ENCODE measurements around the gene SESN1.

SESN1 gene

GRCh38 chr6:108951351-108951953 lies 143.2 kb downstream of the SESN1 start:
- no peak for DNase-seq (ENCODE audit: insufficient read length, low spot score)
- TF ChIP-seq POLR2AphosphoS5 (IDR thresholded peaks at IDR 0.05; ENCODE audit: low read depth, low read length) = no peak
- TF ChIP-seq TAF1 (IDR thresholded peaks at IDR 0.05; ENCODE audit: low read depth, low read length) = no peak
- no peak for TF ChIP-seq SPI1 (IDR thresholded peaks at IDR 0.05; ENCODE audit: low read depth, low read length)
- TF ChIP-seq POLR2A (IDR thresholded peaks at IDR 0.05; ENCODE audit: low read depth, low read length) = no peak
- TF ChIP-seq POU2F2 (IDR thresholded peaks at IDR 0.05; ENCODE audit: low read depth, low read length) = no peak
- no peak for TF ChIP-seq PAX5 (IDR thresholded peaks at IDR 0.05; ENCODE audit: insufficient read depth, low read length, severe bottlenecking)
- FAIRE-seq = no peak

- FAIRE-seq = no peak
- TF ChIP-seq POU2F2 (IDR thresholded peaks at IDR 0.05; ENCODE audit: low read depth, low read length) = no peak
- TF ChIP-seq PAX5 (IDR thresholded peaks at IDR 0.05; ENCODE audit: insufficient read depth, low read length, severe bottlenecking) = no peak
- TF ChIP-seq TAF1 (IDR thresholded peaks at IDR 0.05; ENCODE audit: low read depth, low read length) = no peak
- no peak for TF ChIP-seq POLR2AphosphoS5 (IDR thresholded peaks at IDR 0.05; ENCODE audit: low read depth, low read length)
- TF ChIP-seq POLR2A (IDR thresholded peaks at IDR 0.05; ENCODE audit: low read depth, low read length) = no peak
- TF ChIP-seq SPI1 (IDR thresholded peaks at IDR 0.05; ENCODE audit: low read depth, low read length) = no peak
- DNase-seq (ENCODE audit: insufficient read length, low spot score) = no peak
Observed at GRCh38 chr6:108948181-108948661, 146.4 kb downstream of the SESN1 start.

- no peak for DNase-seq (ENCODE audit: insufficient read length, low spot score)
- TF ChIP-seq POLR2AphosphoS5 (IDR thresholded peaks at IDR 0.05; ENCODE audit: low read depth, low read length) (no peak), SPI1 (IDR thresholded peaks at IDR 0.05; ENCODE audit: low read depth, low read length) (no peak), PAX5 (IDR thresholded peaks at IDR 0.05; ENCODE audit: insufficient read depth, low read length, severe bottlenecking) (no peak), TAF1 (IDR thresholded peaks at IDR 0.05; ENCODE audit: low read depth, low read length) (no peak), POLR2A (IDR thresholded peaks at IDR 0.05; ENCODE audit: low read depth, low read length) (no peak), POU2F2 (IDR thresholded peaks at IDR 0.05; ENCODE audit: low read depth, low read length) (no peak)
- FAIRE-seq = no peak
Observed at GRCh38 chr6:108947114-108947854, 147.4 kb downstream of the SESN1 start.

- TF ChIP-seq SPI1 (IDR thresholded peaks at IDR 0.05; ENCODE audit: low read depth, low read length) (no peak), POU2F2 (IDR thresholded peaks at IDR 0.05; ENCODE audit: low read depth, low read length) (no peak), PAX5 (IDR thresholded peaks at IDR 0.05; ENCODE audit: insufficient read depth, low read length, severe bottlenecking) (no peak), TAF1 (IDR thresholded peaks at IDR 0.05; ENCODE audit: low read depth, low read length) (no peak), POLR2A (IDR thresholded peaks at IDR 0.05; ENCODE audit: low read depth, low read length) (no peak), POLR2AphosphoS5 (IDR thresholded peaks at IDR 0.05; ENCODE audit: low read depth, low read length) (no peak)
- no peak for DNase-seq (ENCODE audit: insufficient read length, low spot score)
- FAIRE-seq = no peak
Observed at GRCh38 chr6:108946695-108947094, 148.0 kb downstream of the SESN1 start.

- no peak for TF ChIP-seq SPI1 (IDR thresholded peaks at IDR 0.05; ENCODE audit: low read depth, low read length)
- TF ChIP-seq TAF1 (IDR thresholded peaks at IDR 0.05; ENCODE audit: low read depth, low read length) = no peak
- no peak for TF ChIP-seq PAX5 (IDR thresholded peaks at IDR 0.05; ENCODE audit: insufficient read depth, low read length, severe bottlenecking)
- no peak for TF ChIP-seq POLR2A (IDR thresholded peaks at IDR 0.05; ENCODE audit: low read depth, low read length)
- TF ChIP-seq POLR2AphosphoS5 (IDR thresholded peaks at IDR 0.05; ENCODE audit: low read depth, low read length) = no peak
- no peak for DNase-seq (ENCODE audit: insufficient read length, low spot score)
- no peak for FAIRE-seq
Observed at GRCh38 chr6:108945681-108946159, 148.9 kb downstream of the SESN1 start.

- FAIRE-seq (no peak), DNase-seq (ENCODE audit: insufficient read length, low spot score) (no peak)
- TF ChIP-seq TAF1 (IDR thresholded peaks at IDR 0.05; ENCODE audit: low read depth, low read length) = no peak
- no peak for TF ChIP-seq POLR2A (IDR thresholded peaks at IDR 0.05; ENCODE audit: low read depth, low read length)
- TF ChIP-seq SPI1 (IDR thresholded peaks at IDR 0.05; ENCODE audit: low read depth, low read length) = no peak
- TF ChIP-seq POLR2AphosphoS5 (IDR thresholded peaks at IDR 0.05; ENCODE audit: low read depth, low read length) = no peak
- TF ChIP-seq PAX5 (IDR thresholded peaks at IDR 0.05; ENCODE audit: insufficient read depth, low read length, severe bottlenecking) = no peak
- TF ChIP-seq POU2F2 (IDR thresholded peaks at IDR 0.05; ENCODE audit: low read depth, low read length) = no peak
Observed at GRCh38 chr6:108944707-108945680, 149.7 kb downstream of the SESN1 start.

- FAIRE-seq (no peak), DNase-seq (ENCODE audit: insufficient read length, low spot score) (no peak)
- no peak for TF ChIP-seq PAX5 (IDR thresholded peaks at IDR 0.05; ENCODE audit: insufficient read depth, low read length, severe bottlenecking)
- TF ChIP-seq SPI1 (IDR thresholded peaks at IDR 0.05; ENCODE audit: low read depth, low read length) = no peak
- no peak for TF ChIP-seq POLR2AphosphoS5 (IDR thresholded peaks at IDR 0.05; ENCODE audit: low read depth, low read length)
- no peak for TF ChIP-seq POU2F2 (IDR thresholded peaks at IDR 0.05; ENCODE audit: low read depth, low read length)
- TF ChIP-seq POLR2A (IDR thresholded peaks at IDR 0.05; ENCODE audit: low read depth, low read length) = no peak
- no peak for TF ChIP-seq TAF1 (IDR thresholded peaks at IDR 0.05; ENCODE audit: low read depth, low read length)
Observed at GRCh38 chr6:108944071-108944470, 150.6 kb downstream of the SESN1 start.

- DNase-seq (ENCODE audit: insufficient read length, low spot score) (no peak), FAIRE-seq (no peak)
- TF ChIP-seq SPI1 (IDR thresholded peaks at IDR 0.05; ENCODE audit: low read depth, low read length) (no peak), POU2F2 (IDR thresholded peaks at IDR 0.05; ENCODE audit: low read depth, low read length) (no peak), PAX5 (IDR thresholded peaks at IDR 0.05; ENCODE audit: insufficient read depth, low read length, severe bottlenecking) (no peak), POLR2AphosphoS5 (IDR thresholded peaks at IDR 0.05; ENCODE audit: low read depth, low read length) (no peak), POLR2A (IDR thresholded peaks at IDR 0.05; ENCODE audit: low read depth, low read length) (no peak), TAF1 (IDR thresholded peaks at IDR 0.05; ENCODE audit: low read depth, low read length) (no peak)
Observed at GRCh38 chr6:108942556-108943492, 151.8 kb downstream of the SESN1 start.

Data from GM12891 (cell line).